Ascending aorta (tissue), 2 donors: Measurements from ENCODE around the gene PTPRN2. TPM values are rescaled to one million over a fixed set of nuclear protein-coding genes. Genes with fewer than 3 reads are reported as not detected.

Experiments
- DNase-seq, 2 donors: peaks; one replicate each; pipeline ENCODE4 v3.0.0-alpha.2; 2019; ENCODE audit warnings: low spot score in 2 of 2
- H3K27ac ChIP-seq, 2 donors: fragments of 200-600 bp; sonication (generic); one replicate each; pipeline ENCODE4 v1.5.1; 2016 to 2017; ENCODE audit warnings: mild to moderate bottlenecking in 1 of 2
- H3K27me3 ChIP-seq: fragments of 200-600 bp; sonication (generic); one replicate; pipeline ENCODE4 v1.5.1; 2017
- H3K36me3 ChIP-seq, 2 donors: fragments of 200-600 bp; sonication (generic); one replicate each; pipeline ENCODE4 v1.5.1; 2016
- H3K4me1 ChIP-seq, 2 donors: fragments of 200-600 bp; sonication (generic); one replicate each; pipeline ENCODE4 v1.5.1; 2016 to 2017; ENCODE audit warnings: mild to moderate bottlenecking in 1 of 2
- H3K4me3 ChIP-seq, 2 donors: fragments of 200-600 bp; sonication (generic); one replicate each; pipeline ENCODE4 v1.5.1; 2016 to 2017; ENCODE audit warnings: mild to moderate bottlenecking in 1 of 2
- H3K9me3 ChIP-seq, 2 donors: fragments of 200-600 bp; sonication (generic); one replicate each; pipeline ENCODE4 v1.5.1; 2016
- CTCF ChIP-seq, 3 experiments: fragments of 200-600 bp in 2 of 3; fragments of 450-650 bp in 1 of 3; sonication (generic) in 2 of 3; IDR thresholded peaks; one replicate each; pipeline ENCODE4 v1.5.1; 2016 to 2019; ENCODE audit warnings: antibody characterized with exemption in 3 of 3, mild to moderate bottlenecking in 1 of 3, moderate library complexity in 1 of 3
- intact Hi-C: fragments of 100-400 bp; cut with DNase I; formaldehyde crosslinking; loops from one replicate; pipeline ENCODE4 v1.15.1; 2023
- total RNA-seq: library from RNA; depleted of rRNA; stranded (reverse); fragments of >200 nt; gene quantifications from one replicate; pipeline ENCODE4 v1.1.0, GENCODE V29; 2016

The PTPRN2 gene
- total RNA-seq, 1 donor from 2014 or later, result 7.3 TPM

DNA sequence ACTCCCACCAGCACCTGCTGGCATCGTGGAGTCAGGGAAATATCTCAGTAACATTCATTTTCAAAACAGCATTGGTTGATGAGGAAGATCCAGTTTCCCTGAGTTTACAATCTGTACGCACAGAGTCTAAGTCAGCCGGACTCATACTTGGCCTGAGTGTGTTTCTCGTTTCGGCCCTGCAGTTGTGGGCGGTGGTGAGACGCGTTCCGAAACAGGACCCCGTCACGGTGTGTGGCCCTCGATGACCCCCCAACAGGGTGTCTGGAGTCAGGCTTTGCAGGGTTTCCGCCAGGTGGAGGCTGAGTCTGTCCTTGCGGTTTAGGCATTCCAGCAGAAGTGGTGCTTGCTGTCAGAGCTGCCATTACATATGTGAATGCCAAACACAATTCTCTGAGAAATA, 933.3 kb downstream of the PTPRN2 start:
- TF ChIP-seq CTCF (IDR thresholded peaks at IDR 0.05), result no peak
- no peak overlapping the region for H3K27ac ChIP-seq
- intact Hi-C loops, result no loop called here
- H3K4me3 ChIP-seq, result no peak overlapping the region
- no peaks in the 10 kb centered on the region for H3K36me3 ChIP-seq
- H3K4me1 ChIP-seq, result no peaks in the 10 kb centered on the region
- peak in 1 of 2 donors; percentile 41 for DNase-seq
- H3K27me3 ChIP-seq, result no peaks in the 10 kb centered on the region
- H3K9me3 ChIP-seq, result no peaks in the 10 kb centered on the region

GRCh38 chr7:157653827-157654207, 933.8 kb downstream of the PTPRN2 start:
- no peak for DNase-seq
- no peak overlapping the region for H3K4me3 ChIP-seq
- no peaks in the 10 kb centered on the region for H3K36me3 ChIP-seq
- no peaks in the 10 kb centered on the region for H3K9me3 ChIP-seq
- intact Hi-C loops, result no loop called here
- no peaks in the 10 kb centered on the region for H3K27me3 ChIP-seq
- no peak overlapping the region for H3K27ac ChIP-seq
- no peak for TF ChIP-seq CTCF (IDR thresholded peaks at IDR 0.05)
- H3K4me1 ChIP-seq, result no peaks in the 10 kb centered on the region

- Histone ChIP-seq H3K27me3 (no peaks in the 10 kb centered on the region), H3K9me3 (no peaks in the 10 kb centered on the region), H3K4me1 (no peaks in the 10 kb centered on the region), H3K27ac (no peak overlapping the region), H3K4me3 (no peak overlapping the region), H3K36me3 (no peaks in the 10 kb centered on the region)
- intact Hi-C loops, result no loop called here
- TF ChIP-seq CTCF (IDR thresholded peaks at IDR 0.05), result no peak
- no peak for DNase-seq
Observed at GRCh38 chr7:157652954-157653826, 934.4 kb downstream of the PTPRN2 start.

- no peak for DNase-seq
- no peaks in the 10 kb centered on the region for H3K9me3 ChIP-seq
- no peaks in the 10 kb centered on the region for H3K27me3 ChIP-seq
Observed at GRCh38 chr7:157652161-157652953, 935.3 kb downstream of the PTPRN2 start.

More at GRCh38 chr7:157652161-157652953, 935.3 kb downstream of the PTPRN2 start:
- Histone ChIP-seq H3K4me3 (no peak overlapping the region), H3K27ac (no peak overlapping the region), H3K4me1 (no peaks in the 10 kb centered on the region), H3K36me3 (no peaks in the 10 kb centered on the region)
- intact Hi-C loops, result no loop called here
- TF ChIP-seq CTCF (IDR thresholded peaks at IDR 0.05), result no peak
